ENCODE measurements around the gene SERPINB12.

SERPINB12 gene

GRCh38 chr18:63542069-63542468 is at the start of gene SERPINB12:
TSS of gene SERPINB12 (plus strand) at chr18:63542369. CDS start at chr18:63556160, 13,791 bp downstream.
- no peak for DNase-seq

DNA sequence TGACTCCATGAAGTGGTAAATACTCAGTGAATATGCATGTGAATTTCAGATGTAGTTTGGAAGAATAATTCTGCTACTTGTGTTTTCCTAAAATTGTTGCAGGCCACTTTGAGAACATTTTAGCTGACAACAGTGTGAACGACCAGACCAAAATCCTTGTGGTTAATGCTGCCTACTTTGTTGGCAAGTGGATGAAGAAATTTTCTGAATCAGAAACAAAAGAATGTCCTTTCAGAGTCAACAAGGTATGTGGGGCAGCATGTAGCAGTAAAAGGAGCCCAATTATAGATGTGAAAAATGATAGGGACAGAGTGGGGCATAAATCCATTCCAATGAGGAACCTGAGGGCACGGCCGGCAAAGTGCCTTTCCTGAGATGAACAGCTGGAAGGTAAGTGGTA is 49.3 kb upstream of the SERPINB12 start:
- DNase-seq = no peak

GRCh38 chr18:63495675-63496074 is 46.5 kb upstream of the SERPINB12 start:
- no peak for DNase-seq

GRCh38 chr18:63505566-63506335 is 36.4 kb upstream of the SERPINB12 start:
- peak; percentile 16 for DNase-seq

DNA sequence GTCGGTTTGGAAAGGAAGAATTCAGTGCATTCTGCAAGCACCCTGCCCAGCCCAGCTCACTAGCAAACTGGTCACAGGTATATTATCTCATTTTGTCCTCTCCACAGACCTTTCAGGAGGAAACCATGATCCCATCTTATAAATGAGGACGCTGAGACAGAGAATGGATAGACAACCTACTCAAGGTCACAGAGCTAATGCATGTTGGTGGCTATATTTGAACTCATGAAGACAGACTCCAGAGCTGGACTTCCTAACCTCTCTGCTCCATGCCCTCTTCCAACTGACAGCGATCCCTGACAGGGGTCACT is 35.9 kb upstream of the SERPINB12 start:
- no peak for DNase-seq

DNA sequence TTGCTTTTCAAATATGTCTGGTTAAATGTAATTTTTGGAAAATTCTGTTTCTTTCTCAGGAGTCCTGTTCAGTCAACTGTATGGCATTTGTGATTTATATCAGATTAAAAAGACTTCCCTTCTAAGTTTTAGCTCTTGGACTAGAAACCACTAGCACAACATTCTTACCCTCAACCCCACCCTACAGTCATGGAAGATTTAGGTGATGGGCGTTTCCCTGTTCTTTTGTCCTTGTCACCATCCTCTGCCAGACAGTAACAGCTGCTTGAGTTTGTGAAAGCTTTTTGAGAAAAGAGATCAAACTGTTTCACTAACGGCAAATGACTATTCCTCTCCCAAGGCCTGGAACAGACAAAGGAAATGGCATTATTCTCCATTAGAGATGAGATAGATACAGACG is 33.6 kb upstream of the SERPINB12 start:
- DNase-seq = no peak

GRCh38 chr18:63511285-63511684 is 30.9 kb upstream of the SERPINB12 start:
- peak; percentile 13 for DNase-seq

DNA sequence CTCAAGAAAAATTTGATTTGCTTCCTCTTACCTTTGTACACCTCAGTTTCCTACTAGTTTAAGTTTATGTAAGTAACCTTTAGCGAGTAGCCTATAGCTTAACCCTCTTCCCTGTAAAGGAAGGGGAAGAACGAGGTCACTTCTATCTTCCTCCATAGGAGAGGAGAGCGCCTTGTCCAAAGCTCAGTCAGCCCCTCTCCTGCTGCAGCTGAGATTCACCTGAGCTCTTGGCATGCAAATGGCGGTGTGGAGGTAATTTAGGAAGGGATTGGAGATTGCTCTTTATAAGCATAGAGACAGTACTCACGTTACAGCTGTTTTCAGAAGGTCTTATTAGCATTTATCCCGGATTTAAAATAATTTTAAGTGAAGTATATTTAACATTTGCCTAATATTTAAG is 27.8 kb upstream of the SERPINB12 start:
- no peak for DNase-seq

DNA sequence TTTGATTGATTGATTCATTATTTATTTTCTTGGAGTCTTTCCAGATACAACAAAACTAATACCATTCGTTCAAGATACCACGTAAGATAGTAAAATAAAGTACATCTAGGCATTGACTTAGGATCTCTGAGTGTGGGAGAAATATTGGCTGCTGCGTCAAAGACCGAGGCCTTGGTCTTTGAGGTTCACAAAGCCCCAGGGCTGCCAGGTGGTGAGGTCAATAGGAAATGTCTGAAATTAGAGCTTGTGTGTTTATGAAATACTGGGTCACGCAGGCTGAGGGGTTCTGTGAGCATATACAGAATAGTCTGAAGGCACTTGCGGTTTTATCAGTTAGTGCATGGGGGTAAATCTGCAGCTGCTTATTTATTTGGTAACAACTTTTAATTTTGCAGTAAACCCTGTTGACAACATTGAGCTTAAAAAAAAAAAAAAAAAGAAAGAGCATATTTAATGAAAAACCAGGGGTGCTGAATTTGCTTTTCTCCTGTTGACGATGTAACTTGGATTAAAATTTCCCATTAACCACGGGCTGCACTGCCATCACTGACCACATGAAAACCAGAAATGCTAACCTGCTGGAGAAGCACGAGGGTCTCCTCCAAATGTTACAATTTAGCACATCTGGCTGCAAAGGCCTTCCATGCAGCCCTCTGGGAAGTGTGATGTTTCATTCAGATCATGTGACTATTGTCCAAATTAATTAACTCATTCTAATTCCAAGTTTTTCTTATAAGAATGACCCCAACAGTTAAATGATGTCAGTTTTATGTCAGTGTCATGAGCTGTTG is 27.1 kb upstream of the SERPINB12 start:
- DNase-seq = no peak

GRCh38 chr18:63515801-63516200 is 26.4 kb upstream of the SERPINB12 start:
- DNase-seq = no peak

DNA sequence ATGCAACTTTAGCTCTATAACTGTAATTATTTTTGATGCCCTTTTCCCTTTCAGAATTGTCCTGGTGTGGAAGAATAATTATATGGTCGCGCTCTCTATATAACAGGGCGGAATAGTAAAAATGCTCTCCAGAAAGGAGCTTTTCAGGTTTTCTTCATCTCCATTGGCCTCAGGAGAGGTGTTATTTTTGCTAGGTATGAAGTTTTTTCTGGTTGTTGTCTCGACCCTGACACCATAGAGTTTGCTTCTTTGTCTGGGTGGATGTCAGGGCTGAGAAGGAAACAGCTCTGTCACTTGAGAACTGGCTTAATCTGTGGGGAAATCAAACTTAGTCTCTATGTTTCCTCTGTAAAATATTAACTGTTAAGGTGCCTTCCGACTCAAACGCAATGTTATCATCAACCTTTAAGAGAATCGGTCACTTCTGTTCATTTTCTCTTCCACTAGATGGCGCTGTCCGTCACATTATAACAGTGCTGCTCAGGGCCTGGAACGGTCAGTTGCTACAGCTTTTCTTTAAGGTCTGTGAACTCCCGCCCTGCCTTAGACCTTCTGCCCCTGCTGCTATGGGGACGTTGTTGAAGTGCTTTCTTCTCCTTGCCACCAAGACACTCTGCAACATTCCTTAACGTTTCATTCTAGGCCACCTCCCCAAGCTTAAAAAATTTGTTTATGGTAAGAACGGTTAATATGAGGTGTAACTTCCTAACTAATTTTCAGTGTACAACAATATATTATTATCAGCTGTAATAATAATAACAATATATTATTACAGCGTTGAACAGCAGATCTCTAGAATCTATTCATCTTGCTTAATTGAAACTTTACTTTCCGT is 23.8 kb upstream of the SERPINB12 start:
- DNase-seq = peak; percentile 67

DNA sequence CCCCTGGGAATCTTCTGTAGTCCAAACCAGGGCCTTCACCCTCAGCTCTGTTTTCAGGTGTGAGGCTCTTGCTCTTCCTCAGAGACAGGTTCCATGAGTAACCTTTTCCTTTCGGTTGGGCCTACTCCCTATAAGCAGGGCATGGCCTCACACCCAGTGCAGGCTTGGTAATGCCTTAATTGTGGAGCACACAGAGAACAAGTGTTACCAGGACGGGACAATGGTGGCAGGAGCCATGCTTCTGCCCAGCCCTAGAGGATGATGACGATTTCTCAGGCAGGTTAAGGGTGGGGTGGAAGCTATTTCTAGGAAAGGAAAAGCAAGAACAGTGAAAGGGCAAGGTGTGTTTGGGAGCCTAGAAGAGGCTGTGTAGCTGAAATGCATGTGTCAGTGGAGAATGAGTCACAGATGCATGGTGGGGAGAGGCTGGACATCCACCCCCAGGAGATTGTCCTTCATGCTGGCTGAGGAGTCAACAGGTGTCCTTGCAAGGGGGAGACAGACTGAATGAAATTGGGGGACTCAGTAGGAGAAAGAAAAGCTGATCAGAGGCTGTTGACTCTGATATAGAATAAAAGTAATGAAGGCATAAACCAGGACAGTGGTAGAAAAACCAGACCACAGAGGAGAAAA is 22.0 kb upstream of the SERPINB12 start:
- no peak for DNase-seq

- no peak for DNase-seq
These were observed 18.5 kb upstream of the SERPINB12 start for GRCh38 chr18:63523660-63524059.

GRCh38 chr18:63527251-63527650 is 14.9 kb upstream of the SERPINB12 start:
- no peak for DNase-seq

DNA sequence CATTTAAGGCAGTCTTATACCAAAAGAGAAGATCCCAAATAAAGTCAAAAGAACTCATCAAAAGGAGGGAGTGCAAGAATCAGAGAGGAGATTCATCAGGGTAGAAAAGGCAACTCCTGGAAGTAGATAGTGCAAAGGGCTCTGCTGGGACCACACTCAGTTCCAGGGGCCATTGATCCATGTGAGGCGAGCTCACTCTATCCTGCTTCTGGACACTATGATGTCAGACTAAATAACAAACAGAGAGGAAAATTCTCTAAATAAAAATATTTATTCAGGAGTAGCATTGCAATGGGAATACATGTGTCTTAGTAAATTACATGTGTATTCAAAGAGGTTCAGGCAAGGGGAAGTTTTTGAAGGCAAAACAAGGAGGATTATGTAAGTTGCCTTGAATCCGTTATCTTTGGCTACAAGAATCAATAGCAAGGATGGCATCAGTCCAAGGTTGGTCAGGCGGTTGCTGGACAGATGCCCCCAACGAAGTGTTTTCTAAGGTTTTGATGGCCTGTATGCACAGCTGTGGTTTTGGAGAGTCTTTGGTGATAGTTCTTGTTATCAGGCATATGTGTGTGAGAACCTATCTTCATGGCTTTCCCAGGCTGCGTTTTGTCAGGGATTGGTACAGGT is 13.2 kb upstream of the SERPINB12 start:
- DNase-seq = no peak

DNA sequence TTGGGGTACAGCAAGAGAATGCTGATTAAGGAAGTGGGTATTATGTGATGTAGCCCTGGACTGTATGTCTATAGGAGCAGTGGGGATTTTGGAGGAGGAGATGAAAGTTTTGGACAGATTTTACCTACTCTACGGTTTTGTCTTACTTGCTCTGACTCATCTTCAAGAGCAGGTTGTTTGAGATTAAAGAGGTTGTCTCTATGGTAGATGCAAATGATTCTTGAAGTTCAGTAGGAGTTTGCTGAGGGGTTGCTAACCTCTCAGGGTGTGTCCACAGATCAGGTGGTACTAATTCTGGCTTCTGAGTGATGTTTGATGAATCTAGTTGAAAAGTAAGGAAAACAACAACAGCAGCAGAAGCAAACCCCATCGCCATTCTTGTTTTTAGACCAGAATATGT is 9.7 kb upstream of the SERPINB12 start:
- no peak for DNase-seq

DNA sequence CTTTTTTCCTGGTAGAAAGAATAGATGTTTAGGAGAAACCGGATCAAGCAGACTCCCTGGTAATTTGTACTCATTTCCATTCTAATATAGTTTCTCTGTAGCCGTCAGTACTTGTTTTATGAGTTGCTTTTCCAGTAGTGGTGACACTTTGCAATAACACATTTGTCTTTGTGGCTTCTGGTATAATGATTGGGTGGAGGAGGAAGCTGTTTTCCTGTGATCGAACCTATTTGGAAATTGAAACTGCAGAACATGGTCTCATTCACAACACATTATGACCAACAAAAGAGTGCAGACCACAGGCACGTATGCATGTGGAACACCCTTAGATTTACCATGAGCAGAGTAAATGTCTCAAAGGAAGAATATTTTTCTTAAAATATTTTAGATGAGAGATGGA is 7.6 kb upstream of the SERPINB12 start:
- no peak for DNase-seq

- DNase-seq = no peak
These were observed 2.2 kb upstream of the SERPINB12 start for GRCh38 chr18:63539904-63540510.

GRCh38 chr18:63544017-63544416 is 1.8 kb downstream of the SERPINB12 start:
- no peak for DNase-seq

- no peak for DNase-seq
These were observed 2.8 kb downstream of the SERPINB12 start for GRCh38 chr18:63545000-63545399.

DNA sequence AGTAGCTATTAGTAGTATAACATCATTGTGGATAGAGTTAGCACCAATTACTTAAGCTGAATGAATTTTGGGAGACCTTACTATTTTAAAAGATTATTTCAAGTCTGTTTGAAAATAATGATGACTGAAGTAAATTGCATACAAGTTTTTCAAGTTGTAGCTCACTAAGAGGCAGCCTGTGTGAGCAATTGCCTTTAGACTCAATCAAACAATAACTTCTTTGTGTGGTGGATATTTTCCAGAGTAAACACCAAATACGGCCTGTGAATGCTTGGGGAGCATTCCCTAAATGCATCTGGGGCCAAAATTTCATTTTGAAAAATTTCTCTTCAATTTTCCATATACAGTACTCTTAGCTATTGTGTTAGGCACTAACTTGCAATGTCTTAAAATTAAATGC is 7.9 kb downstream of the SERPINB12 start:
- no peak for DNase-seq

DNA sequence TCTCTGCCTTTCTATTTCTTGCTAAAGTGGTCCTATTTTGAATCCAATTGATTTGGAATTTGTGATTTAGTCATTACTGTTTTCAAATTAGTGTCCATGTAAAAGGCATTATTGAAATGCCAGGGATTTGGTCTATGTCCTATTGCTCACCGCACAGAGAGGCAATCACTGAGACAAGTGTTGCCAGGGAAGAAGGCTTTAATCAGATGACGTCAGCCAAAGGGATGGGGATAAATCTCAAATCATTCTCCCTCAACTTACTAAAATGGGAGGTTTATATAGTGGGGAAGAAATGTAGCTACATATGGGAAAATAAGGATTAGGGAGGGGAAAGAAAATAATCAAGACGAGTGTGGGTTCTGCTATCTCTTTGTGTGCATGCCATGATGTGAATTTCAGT is 9.6 kb downstream of the SERPINB12 start:
- no peak for DNase-seq
